Stimulated activated naive B cell treated with anti-CD40 and anti-IgM and Interleukin-4, amounts not matched to agents 10 μg/mL and 1 μg/mL and 100 μg/mL, for 72 hours (primary cell): ENCODE measurements around the gene PARL.

Experiments used
- ATAC-seq, 2 donors: fragments of 150-1000 bp; cut with Tn5 transposase; replicated peaks; 2 replicates each; pipeline ENCODE4 v1.10.0; 2021; ENCODE audit warnings: moderate library complexity in 1 of 2
- DNase-seq: peaks from one replicate; pipeline ENCODE4 v3.0.0; 2021
- H3K27ac Mint-ChIP-seq: one replicate; pipeline ENCODE4 v1.8.0; 2022; ENCODE audit warnings: mild to moderate bottlenecking, mixed read lengths
- H3K27me3 Mint-ChIP-seq, 2 donors: one replicate each; pipeline ENCODE4 v1.8.0; 2022; ENCODE audit warnings: mixed read lengths in 2 of 2
- H3K36me3 Mint-ChIP-seq, 2 donors: one replicate each; pipeline ENCODE4 v1.8.0; 2022; ENCODE audit warnings: mixed read lengths in 2 of 2, mild to moderate bottlenecking in 1 of 2
- H3K4me1 Mint-ChIP-seq, 2 donors: one replicate each; pipeline ENCODE4 v1.8.0; 2022; ENCODE audit warnings: mixed read lengths in 2 of 2, mild to moderate bottlenecking in 1 of 2
- H3K4me3 Mint-ChIP-seq, 2 donors: one replicate each; pipeline ENCODE4 v1.8.0; 2022; ENCODE audit warnings: mild to moderate bottlenecking in 2 of 2, mixed read lengths in 2 of 2, moderate library complexity in 1 of 2
- H3K9me3 Mint-ChIP-seq, 2 donors: one replicate each; pipeline ENCODE4 v1.8.0; 2022; ENCODE audit warnings: mixed read lengths in 2 of 2, mild to moderate bottlenecking in 1 of 2

Gene PARL

GRCh38 chr3:183857863-183858262 is 26.8 kb downstream of the PARL start:
- peaks cover 6 to 12% of the 10 kb centered on the region in 2 donors for H3K4me1 Mint-ChIP-seq
- DNase-seq (no peak), ATAC-seq (no peak)
- peaks cover 44 to 70% of the 10 kb centered on the region in 2 donors for H3K36me3 Mint-ChIP-seq
- H3K4me3 Mint-ChIP-seq, result no peak overlapping the region
- H3K27me3 Mint-ChIP-seq, result no peaks in the 10 kb centered on the region
- no peaks in the 10 kb centered on the region for H3K9me3 Mint-ChIP-seq
- H3K27ac Mint-ChIP-seq, result no peak overlapping the region

GRCh38 chr3:183854318-183855035 is 30.2 kb downstream of the PARL start:
- Mint-ChIP-seq H3K27me3 (no peaks in the 10 kb centered on the region), H3K4me3 (no peak overlapping the region), H3K27ac (no peak overlapping the region), H3K4me1 (peaks cover 6 to 12% of the 10 kb centered on the region in 2 donors), H3K9me3 (no peaks in the 10 kb centered on the region), H3K36me3 (peaks cover 44 to 73% of the 10 kb centered on the region in 2 donors)
- DNase-seq, result no peak
- peak; percentile 50 to 51 for ATAC-seq

DNA sequence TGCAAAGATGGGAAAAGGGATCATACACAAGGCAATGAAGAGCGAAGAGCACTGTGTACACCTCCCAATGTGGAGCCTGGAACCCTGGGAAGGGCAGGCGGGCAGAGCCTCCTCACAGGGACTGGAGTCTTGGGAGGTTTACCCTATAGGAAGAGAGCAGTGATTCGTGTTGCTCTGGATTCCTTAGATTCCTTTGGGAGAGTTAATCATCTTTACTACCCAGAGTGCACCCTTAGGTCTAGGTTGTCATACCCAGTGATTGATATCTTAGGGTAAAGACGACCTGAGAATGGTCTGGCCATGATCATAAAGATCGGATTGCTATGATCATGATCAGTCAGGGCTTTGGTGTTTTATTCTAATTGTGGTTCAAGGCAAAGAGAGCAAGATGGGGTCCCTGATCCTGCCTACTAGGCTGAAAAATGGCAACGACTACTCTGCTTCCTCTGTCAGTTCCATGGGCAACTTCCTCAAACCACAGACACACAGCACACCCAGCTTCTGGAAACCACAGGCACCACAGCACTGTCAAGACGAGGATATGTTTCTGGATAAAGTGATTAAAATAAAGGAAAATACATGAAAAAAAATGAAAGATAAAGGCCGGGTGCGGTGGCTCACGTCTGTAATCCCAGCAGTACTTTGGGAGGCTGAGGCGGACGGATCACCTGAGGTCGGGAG is 38.9 kb downstream of the PARL start:
- DNase-seq (no peak), ATAC-seq (no peak)
- Mint-ChIP-seq H3K27ac (peak overlapping the region; percentile 47), H3K4me3 (no peak overlapping the region), H3K27me3 (no peaks in the 10 kb centered on the region), H3K9me3 (no peaks in the 10 kb centered on the region), H3K4me1 (peaks cover 2 to 13% of the 10 kb centered on the region in 2 donors), H3K36me3 (peaks cover 43 to 46% of the 10 kb centered on the region in 2 donors)

DNA sequence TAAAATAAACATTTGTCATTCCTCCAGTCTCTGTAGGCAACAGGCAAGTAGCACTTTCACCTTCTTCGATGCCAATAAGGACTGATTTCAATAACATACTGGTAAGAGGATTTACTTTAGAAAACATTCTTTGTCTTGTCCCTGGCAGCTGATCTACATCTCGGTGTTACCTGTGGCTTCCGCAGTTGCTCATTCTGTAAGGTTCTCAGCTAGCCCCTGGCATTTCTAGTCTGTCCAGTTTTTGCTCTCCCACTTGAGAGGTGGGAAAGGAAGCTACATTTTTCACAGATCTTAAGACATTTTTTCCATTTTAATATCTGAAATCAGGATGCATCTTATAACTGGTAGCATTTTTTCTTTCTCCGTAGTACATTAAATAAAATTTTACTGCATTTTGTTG is 39.6 kb downstream of the PARL start:
- Mint-ChIP-seq H3K4me1 (peaks cover 2 to 13% of the 10 kb centered on the region in 2 donors), H3K36me3 (peaks cover 40 to 41% of the 10 kb centered on the region in 2 donors), H3K27me3 (no peaks in the 10 kb centered on the region), H3K27ac (peak overlapping the region; percentile 47), H3K4me3 (no peak overlapping the region), H3K9me3 (no peaks in the 10 kb centered on the region)
- DNase-seq (no peak), ATAC-seq (no peak)

DNA sequence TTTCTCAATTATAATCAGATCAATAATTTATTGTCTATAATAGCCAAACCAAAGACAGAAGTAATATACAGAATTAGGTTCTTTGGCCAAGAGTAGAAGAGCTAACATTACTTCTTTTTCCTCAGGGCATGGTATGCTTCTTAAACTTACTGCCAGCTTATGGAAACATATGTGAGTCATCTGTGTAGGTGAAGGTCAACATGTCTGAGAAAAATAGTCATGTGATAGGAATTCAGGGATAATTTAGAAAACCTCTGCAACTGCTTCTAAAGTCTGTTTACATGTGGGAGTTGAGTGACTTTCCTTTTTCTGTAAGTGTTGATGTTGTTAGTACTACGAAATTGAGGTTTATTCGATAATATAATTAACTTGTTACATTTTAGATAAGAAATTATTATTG is 40.1 kb downstream of the PARL start:
- Mint-ChIP-seq H3K27ac (no peak overlapping the region), H3K9me3 (no peaks in the 10 kb centered on the region)
- peak; percentile 68 to 79 for ATAC-seq

GRCh38 chr3:183839751-183840150 is 44.9 kb downstream of the PARL start:
- Mint-ChIP-seq H3K27me3 (no peaks in the 10 kb centered on the region), H3K36me3 (peaks cover 22 to 30% of the 10 kb centered on the region in 2 donors), H3K27ac (no peak overlapping the region), H3K4me1 (peaks cover 2 to 4% of the 10 kb centered on the region in 2 donors), H3K4me3 (no peak overlapping the region), H3K9me3 (no peaks in the 10 kb centered on the region)
- DNase-seq (no peak), ATAC-seq (no peak)

More for the DNA sequence above, 40.1 kb downstream of the PARL start:
- H3K27me3 Mint-ChIP-seq, result no peaks in the 10 kb centered on the region
- H3K4me3 Mint-ChIP-seq, result no peak overlapping the region
- no peak for DNase-seq
- H3K4me1 Mint-ChIP-seq, result peaks cover 2 to 13% of the 10 kb centered on the region in 2 donors
- H3K36me3 Mint-ChIP-seq, result peaks cover 38 to 43% of the 10 kb centered on the region in 2 donors

- DNase-seq (no peak), ATAC-seq (no peak)
- Mint-ChIP-seq H3K27me3 (no peaks in the 10 kb centered on the region), H3K9me3 (no peaks in the 10 kb centered on the region), H3K27ac (no peak overlapping the region), H3K4me1 (no peaks in the 10 kb centered on the region), H3K36me3 (peaks cover 34 to 40% of the 10 kb centered on the region in 2 donors), H3K4me3 (no peak overlapping the region)
Measured at GRCh38 chr3:183837894-183838293, 46.8 kb downstream of the PARL start.

GRCh38 chr3:183837390-183837789 is 47.3 kb downstream of the PARL start:
- H3K4me3 Mint-ChIP-seq, result no peak overlapping the region
- no peaks in the 10 kb centered on the region for H3K9me3 Mint-ChIP-seq
- no peak for DNase-seq
- H3K36me3 Mint-ChIP-seq, result peaks cover 36 to 44% of the 10 kb centered on the region in 2 donors
- H3K27me3 Mint-ChIP-seq, result no peaks in the 10 kb centered on the region
- no peak overlapping the region for H3K27ac Mint-ChIP-seq
- H3K4me1 Mint-ChIP-seq, result no peaks in the 10 kb centered on the region
- ATAC-seq, result no peak

- Mint-ChIP-seq H3K27ac (no peak overlapping the region), H3K27me3 (no peaks in the 10 kb centered on the region), H3K9me3 (no peaks in the 10 kb centered on the region), H3K4me1 (no peaks in the 10 kb centered on the region), H3K4me3 (no peak overlapping the region), H3K36me3 (peaks cover 30 to 40% of the 10 kb centered on the region in 2 donors)
- ATAC-seq (no peak), DNase-seq (no peak)
Measured at GRCh38 chr3:183833516-183833915, 51.2 kb downstream of the PARL start.

DNA sequence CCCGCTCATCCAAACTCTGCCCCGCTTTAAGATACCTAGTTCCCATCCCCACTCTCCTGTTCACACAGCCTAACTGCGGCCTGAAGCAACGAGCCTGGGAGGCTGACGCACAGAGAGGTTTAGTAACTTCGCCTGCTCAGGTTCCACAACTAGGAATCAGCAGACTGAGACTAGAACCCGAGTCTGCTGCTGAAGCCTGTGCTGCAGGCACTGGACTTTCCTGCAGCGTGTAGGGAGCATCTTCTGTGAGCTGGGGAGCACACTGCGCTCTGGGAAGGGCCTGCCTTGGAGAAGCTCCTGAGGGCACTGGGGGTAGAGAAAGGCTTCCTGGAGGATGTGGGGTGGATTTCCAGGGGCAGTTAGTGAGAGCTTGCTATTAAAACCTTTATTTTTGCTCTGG is 54.5 kb downstream of the PARL start:
- peak overlapping the region; percentile 16 for H3K27ac Mint-ChIP-seq
- no peak overlapping the region for H3K4me3 Mint-ChIP-seq

GRCh38 chr3:183829466-183829865 is 55.2 kb downstream of the PARL start:
- no peak overlapping the region for H3K4me3 Mint-ChIP-seq
- peaks cover 4% of the 10 kb centered on the region in 2 donors for H3K4me1 Mint-ChIP-seq
- ATAC-seq (no peak), DNase-seq (no peak)
- no peak overlapping the region for H3K27ac Mint-ChIP-seq
- no peaks in the 10 kb centered on the region for H3K9me3 Mint-ChIP-seq
- no peaks in the 10 kb centered on the region for H3K27me3 Mint-ChIP-seq
- H3K36me3 Mint-ChIP-seq, result peaks cover 24 to 46% of the 10 kb centered on the region in 2 donors

More for the DNA sequence above, 54.5 kb downstream of the PARL start:
- H3K4me1 Mint-ChIP-seq, result peaks cover 0 to 2% of the 10 kb centered on the region in 2 donors
- H3K9me3 Mint-ChIP-seq, result no peaks in the 10 kb centered on the region
- H3K36me3 Mint-ChIP-seq, result peaks cover 24 to 47% of the 10 kb centered on the region in 2 donors
- DNase-seq (no peak), ATAC-seq (no peak)
- H3K27me3 Mint-ChIP-seq, result no peaks in the 10 kb centered on the region

DNA sequence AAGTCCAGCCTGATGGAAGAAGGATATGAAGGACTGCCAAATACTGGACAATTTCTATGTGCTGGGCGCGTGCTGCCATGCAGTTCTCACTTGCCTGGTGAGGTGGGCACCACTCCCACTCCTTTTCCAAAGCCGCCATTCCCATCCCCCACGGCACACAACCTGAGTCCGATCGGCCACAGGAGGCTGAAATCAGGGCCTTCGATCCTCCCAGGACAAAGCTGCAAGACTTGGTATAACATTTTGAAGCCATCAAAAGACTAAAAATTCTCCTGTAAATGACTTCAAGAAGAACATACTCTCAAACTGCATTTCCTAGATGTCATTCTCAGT is 56.2 kb downstream of the PARL start:
- Mint-ChIP-seq H3K27ac (peak overlapping the region; percentile 11), H3K4me3 (no peak overlapping the region), H3K27me3 (no peaks in the 10 kb centered on the region), H3K4me1 (peaks cover 10 to 11% of the 10 kb centered on the region in 2 donors), H3K36me3 (peaks cover 18 to 40% of the 10 kb centered on the region in 2 donors), H3K9me3 (no peaks in the 10 kb centered on the region)
- ATAC-seq, result no peak
- no peak for DNase-seq

DNA sequence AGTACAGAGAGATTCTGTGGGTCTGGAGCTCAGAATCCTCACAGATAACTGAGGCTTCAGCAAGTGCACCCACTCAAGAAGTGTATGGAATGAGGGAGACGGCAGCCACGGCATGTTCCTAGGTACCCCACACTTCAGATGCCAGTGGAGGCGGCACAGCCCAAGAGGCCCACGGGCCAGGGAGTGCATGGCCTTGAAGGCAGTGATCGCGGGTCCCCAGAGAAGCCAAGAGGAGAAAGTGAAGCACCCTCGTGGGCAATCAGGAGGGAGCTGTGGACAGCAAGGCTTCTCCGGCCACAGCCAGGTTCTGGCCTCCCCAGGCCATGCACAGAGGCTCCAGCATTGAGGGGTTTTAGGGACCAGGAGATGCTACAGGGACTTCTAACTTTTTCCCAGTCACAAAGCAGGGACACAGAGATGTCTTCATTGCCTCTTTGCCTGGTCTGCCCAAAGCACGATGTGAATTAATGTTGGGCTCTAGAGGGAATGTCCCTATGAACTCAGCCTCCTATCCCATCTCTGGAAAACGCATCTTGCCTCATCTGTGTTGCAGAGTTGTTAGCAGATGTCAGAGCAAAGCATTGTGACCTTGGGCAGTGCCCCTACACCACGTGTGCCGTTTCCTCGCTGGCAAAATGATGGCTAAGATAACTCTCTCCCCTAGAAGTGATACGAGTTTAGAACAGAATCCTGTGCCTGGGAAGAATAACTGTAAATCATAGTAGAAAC is 56.7 kb downstream of the PARL start:
- Mint-ChIP-seq H3K27ac (peak overlapping the region; percentile 11), H3K4me1 (peaks cover 10 to 11% of the 10 kb centered on the region in 2 donors), H3K27me3 (no peaks in the 10 kb centered on the region), H3K4me3 (no peak overlapping the region), H3K36me3 (peaks cover 13 to 35% of the 10 kb centered on the region in 2 donors), H3K9me3 (no peaks in the 10 kb centered on the region)
- ATAC-seq (no peak), DNase-seq (no peak)

GRCh38 chr3:183826448-183827250 is 58.0 kb downstream of the PARL start:
- peak overlapping the region; percentile 3 for H3K27ac Mint-ChIP-seq

More at GRCh38 chr3:183826448-183827250, 58.0 kb downstream of the PARL start:
- H3K9me3 Mint-ChIP-seq, result no peaks in the 10 kb centered on the region
- H3K4me3 Mint-ChIP-seq, result peak overlapping the region in 1 of 2 donors; percentile 47
- no peak for ATAC-seq
- peaks cover 6 to 7% of the 10 kb centered on the region in 2 donors for H3K27me3 Mint-ChIP-seq
- DNase-seq, result no peak
- peaks cover 11% of the 10 kb centered on the region in 2 donors for H3K4me1 Mint-ChIP-seq
- peaks cover 14 to 36% of the 10 kb centered on the region in 2 donors for H3K36me3 Mint-ChIP-seq
